Measurements from ENCODE around the gene C14orf39.

C14orf39 gene

GRCh38 chr14:60512126-60512525 is 26.3 kb upstream of the C14orf39 start:
- TF ChIP-seq CTCF (IDR thresholded peaks at IDR 0.05; ENCODE audit: low read depth, low read length, poor library complexity, severe bottlenecking): no peak
- TF ChIP-seq EZH2phosphoT487 (IDR thresholded peaks at IDR 0.05; ENCODE audit: borderline replicate concordance, low read length): no peak
- Histone ChIP-seq H4K20me1 (ENCODE audit: control insufficient read depth, insufficient read depth, low read depth, low read length) (no peaks in the 10 kb centered on the region), H3K79me2 (ENCODE audit: control insufficient read depth, low read length) (no peaks in the 10 kb centered on the region), H3K4me2 (ENCODE audit: low read length) (no peak overlapping the region), H3K36me3 (ENCODE audit: control insufficient read depth, low read length) (no peaks in the 10 kb centered on the region), H3K4me3 (ENCODE audit: low read length) (no peak overlapping the region), H3K4me1 (ENCODE audit: control insufficient read depth, low read length) (no peaks in the 10 kb centered on the region), H3K9me2 (replicated peaks; ENCODE audit: control insufficient read depth, low read length) (no peaks in the 10 kb centered on the region), H3K27ac (ENCODE audit: low read depth, low read length) (no peak overlapping the region), H3K27me3 (ENCODE audit: control insufficient read depth, low read length) (no peaks in the 10 kb centered on the region), H3K9me3 (ENCODE audit: control insufficient read depth, insufficient read depth, low read length) (peaks cover 11% of the 10 kb centered on the region; the same call in 1 of the 2 replicates), H3F3A (ENCODE audit: control insufficient read depth, insufficient read depth) (no peaks in the 10 kb centered on the region)

GRCh38 chr14:60510951-60511599 is 25.2 kb upstream of the C14orf39 start:
- Histone ChIP-seq H3K4me3 (ENCODE audit: low read length) (no peak overlapping the region), H3K79me2 (ENCODE audit: control insufficient read depth, low read length) (no peaks in the 10 kb centered on the region), H3K4me1 (ENCODE audit: control insufficient read depth, low read length) (no peaks in the 10 kb centered on the region), H3K36me3 (ENCODE audit: control insufficient read depth, low read length) (no peaks in the 10 kb centered on the region), H4K20me1 (ENCODE audit: control insufficient read depth, insufficient read depth, low read depth, low read length) (no peaks in the 10 kb centered on the region), H3K9me2 (replicated peaks; ENCODE audit: control insufficient read depth, low read length) (no peaks in the 10 kb centered on the region), H3K9me3 (ENCODE audit: control insufficient read depth, insufficient read depth, low read length) (peaks cover 11% of the 10 kb centered on the region; the same call in 1 of the 2 replicates), H3K4me2 (ENCODE audit: low read length) (no peak overlapping the region), H3F3A (ENCODE audit: control insufficient read depth, insufficient read depth) (no peaks in the 10 kb centered on the region), H3K27me3 (ENCODE audit: control insufficient read depth, low read length) (no peaks in the 10 kb centered on the region), H3K27ac (ENCODE audit: low read depth, low read length) (no peak overlapping the region)
- TF ChIP-seq EZH2phosphoT487 (IDR thresholded peaks at IDR 0.05; ENCODE audit: borderline replicate concordance, low read length): no peak
- TF ChIP-seq CTCF (IDR thresholded peaks at IDR 0.05; ENCODE audit: low read depth, low read length, poor library complexity, severe bottlenecking): no peak

- no peak overlapping the region for H3K4me3 ChIP-seq (ENCODE audit: low read length)
- H3K9me2 ChIP-seq (replicated peaks; ENCODE audit: control insufficient read depth, low read length): no peaks in the 10 kb centered on the region
- H3F3A ChIP-seq (ENCODE audit: control insufficient read depth, insufficient read depth): no peaks in the 10 kb centered on the region
- TF ChIP-seq EZH2phosphoT487 (IDR thresholded peaks at IDR 0.05; ENCODE audit: borderline replicate concordance, low read length) (no peak), CTCF (IDR thresholded peaks at IDR 0.05; ENCODE audit: low read depth, low read length, poor library complexity, severe bottlenecking) (no peak)
- no peaks in the 10 kb centered on the region for H3K4me1 ChIP-seq (ENCODE audit: control insufficient read depth, low read length)
- H3K36me3 ChIP-seq (ENCODE audit: control insufficient read depth, low read length): no peaks in the 10 kb centered on the region
- peaks cover 6% of the 10 kb centered on the region for H3K27me3 ChIP-seq (ENCODE audit: control insufficient read depth, low read length)
- H4K20me1 ChIP-seq (ENCODE audit: control insufficient read depth, insufficient read depth, low read depth, low read length): no peaks in the 10 kb centered on the region
- H3K9me3 ChIP-seq (ENCODE audit: control insufficient read depth, insufficient read depth, low read length): peaks cover 11% of the 10 kb centered on the region; the same call in 1 of the 2 replicates
- H3K27ac ChIP-seq (ENCODE audit: low read depth, low read length): no peak overlapping the region
- H3K4me2 ChIP-seq (ENCODE audit: low read length): no peak overlapping the region
- no peaks in the 10 kb centered on the region for H3K79me2 ChIP-seq (ENCODE audit: control insufficient read depth, low read length)
These were observed 24.5 kb upstream of the C14orf39 start for GRCh38 chr14:60510254-60510950.
